ENCODE data around the gene ASPG.

DNA sequence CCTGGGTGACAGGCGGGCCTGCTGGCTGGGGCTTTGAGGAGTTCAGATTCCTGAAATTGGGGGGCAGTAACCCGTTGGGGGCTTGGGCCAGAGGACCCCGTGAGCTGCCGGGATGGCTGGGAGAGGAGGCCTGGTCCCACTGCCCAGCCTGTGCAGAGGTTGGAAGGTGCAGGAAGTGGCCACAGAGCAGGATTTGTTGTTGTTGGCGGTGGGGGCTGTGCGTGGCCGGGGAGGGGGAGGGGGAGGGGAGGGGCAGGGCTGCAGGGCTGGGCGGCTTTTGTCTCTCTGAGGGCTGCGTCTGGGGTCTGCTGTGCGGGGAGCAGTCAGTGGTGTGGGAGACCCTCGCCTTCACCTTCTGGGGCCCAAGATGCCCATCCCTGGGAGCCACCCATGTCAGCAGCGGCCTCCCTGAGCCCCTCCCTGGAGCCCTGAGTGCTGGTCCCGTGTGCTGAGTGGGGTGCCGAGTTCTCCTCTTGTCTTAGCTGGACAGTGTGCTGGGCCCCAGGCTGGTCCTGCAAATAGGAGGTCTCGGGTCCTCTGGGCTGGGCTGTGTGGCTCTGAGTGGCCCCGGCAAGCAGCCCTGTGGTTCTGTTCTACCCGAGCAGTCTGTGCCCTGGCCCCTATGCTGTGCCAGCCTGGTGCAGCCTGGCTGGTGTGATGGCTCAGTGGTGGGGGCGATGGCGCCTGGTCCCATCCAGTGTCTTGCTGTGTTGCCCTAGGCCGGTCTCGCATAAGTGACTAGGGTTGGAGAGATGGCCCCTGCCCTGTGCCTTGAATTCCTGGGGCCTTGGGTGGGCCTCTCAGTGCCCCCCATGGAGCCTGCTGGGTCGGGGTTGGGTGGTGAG is 63.2 kb downstream of the ASPG start:
- no peak for TF ChIP-seq EZH2 (IDR thresholded peaks at IDR 0.05; ENCODE audit: insufficient read depth, poor library complexity, severe bottlenecking)
- no peak for TF ChIP-seq EZH2phosphoT487 (IDR thresholded peaks at IDR 0.05; ENCODE audit: insufficient read depth, low read depth)

Measured in GM23248 (cell line).